ENCODE measurements around the gene STMND1. TPM values are rescaled to one million over a fixed set of nuclear protein-coding genes. Genes with fewer than 3 reads are reported as not detected.
"Not testable (repeated sequence)": the region's sequence is repeated elsewhere in the genome, so short reads cannot be mapped to it uniquely, and the experiment has no call there.

Gene STMND1
- total and polyA plus RNA-seq, 4 donors: 0.05 TPM; not detected in 3

DNA sequence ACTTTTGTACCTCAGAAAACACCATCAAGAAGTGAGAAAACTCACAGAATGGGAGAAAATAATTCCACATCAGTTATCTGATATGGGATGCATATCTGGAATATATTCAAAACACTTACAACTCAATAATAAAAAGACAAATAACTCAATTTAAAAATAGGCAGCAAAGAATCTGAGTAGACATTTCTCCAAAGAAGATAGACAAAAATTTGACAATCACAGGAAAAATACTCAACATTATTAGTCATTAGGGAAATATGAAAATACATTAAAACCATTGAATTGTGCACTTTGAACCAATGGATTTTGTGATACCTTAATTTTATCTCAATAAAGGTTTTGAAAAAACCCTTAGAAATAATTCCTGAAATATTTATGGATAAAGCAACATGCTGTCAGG is 36.9 kb upstream of the STMND1 start (continued):
- no peak for TF ChIP-seq EGR1 (IDR thresholded peaks at IDR 0.05; ENCODE audit: low read depth in 2 of 2)
- TF ChIP-seq TAF1 (conservative IDR thresholded peaks at IDR 0.05): no peak
- no peak for TF ChIP-seq YY1 (IDR thresholded peaks at IDR 0.05)
- TF ChIP-seq FOXA2 (IDR thresholded peaks at IDR 0.05): no peak

DNA sequence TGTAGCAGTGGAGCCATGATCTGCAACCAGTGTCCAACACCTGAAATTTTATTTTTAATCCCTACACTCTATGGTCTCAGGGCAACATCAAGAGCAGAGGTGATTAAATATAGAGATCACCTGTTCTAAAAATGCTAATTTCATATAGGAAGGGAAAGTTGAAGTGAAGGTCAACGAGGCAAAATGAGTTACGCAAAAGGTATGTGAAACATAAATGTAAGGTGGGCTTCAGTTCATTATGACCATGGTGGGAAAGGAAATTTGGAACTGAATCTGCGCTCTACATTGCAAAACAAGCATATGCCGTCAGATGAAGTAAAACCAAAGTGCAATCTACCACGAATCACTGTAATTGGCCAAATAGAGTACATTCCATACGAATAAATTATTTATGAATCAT is 35.2 kb upstream of the STMND1 start:
- TF ChIP-seq, protein P1, sequence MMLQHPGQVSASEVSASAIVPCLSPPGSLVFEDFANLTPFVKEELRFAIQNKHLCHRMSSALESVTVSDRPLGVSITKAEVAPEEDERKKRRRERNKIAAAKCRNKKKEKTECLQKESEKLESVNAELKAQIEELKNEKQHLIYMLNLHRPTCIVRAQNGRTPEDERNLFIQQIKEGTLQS (IDR thresholded peaks at IDR 0.05): no peak
- TF ChIP-seq GABPA (IDR thresholded peaks at IDR 0.05 in 1 of 2, conservative IDR thresholded peaks at IDR 0.05 in 1 of 2) (no peak), RAD21 (IDR thresholded peaks at IDR 0.05) (no peak)
- 83% methylated on average over 6 of the region's 6 CpGs for WGBS
- peaks cover 0 to 2% (median 0%) of the 10 kb centered on the region in 4 donors for H3K9me3 ChIP-seq (ENCODE audit: control insufficient read depth in 4 of 4, low read length in 3 of 4)

DNA sequence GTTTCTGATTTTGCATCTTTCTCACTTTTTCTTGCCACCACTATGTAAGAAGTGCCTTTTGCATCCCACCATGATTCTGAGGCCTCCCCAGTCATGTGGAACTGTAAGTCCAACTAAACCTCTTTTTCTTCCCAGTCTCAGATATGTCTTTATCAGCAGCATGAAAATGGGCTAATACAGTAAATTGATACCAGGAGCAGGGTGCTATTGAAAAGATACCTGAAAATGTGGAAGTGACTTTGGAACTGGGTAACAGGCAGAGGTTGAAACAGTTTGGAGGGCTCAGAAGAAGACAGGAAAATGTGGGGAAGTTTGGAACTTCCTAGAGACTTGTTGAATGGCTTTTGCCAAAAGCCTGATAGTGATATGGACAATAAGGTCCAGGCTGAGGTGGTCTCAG is 32.9 kb upstream of the STMND1 start:
- H3K9ac ChIP-seq (ENCODE audit: low read depth in 1 of 2, low read length in 2 of 2); H3K4me1 ChIP-seq (ENCODE audit: control insufficient read depth in 4 of 4, insufficient read depth in 4 of 4, low read length in 3 of 4); H3K27me3 ChIP-seq (ENCODE audit: control insufficient read depth in 4 of 4, insufficient read depth in 4 of 4, low read length in 3 of 4); H3K36me3 ChIP-seq (ENCODE audit: control insufficient read depth in 4 of 4, insufficient read depth in 3 of 4, low read depth in 1 of 4, low read length in 3 of 4); H3K4me3 ChIP-seq (ENCODE audit: low read depth in 1 of 3, low read length in 3 of 3); H3K9me3 ChIP-seq (ENCODE audit: control insufficient read depth in 4 of 4, low read length in 3 of 4); DNase-seq (ENCODE audit: low spot score); H3K27ac ChIP-seq (ENCODE audit: low read depth in 1 of 2, low read length in 2 of 2): not testable (repeated sequence)

More for the DNA sequence above, 35.2 kb upstream of the STMND1 start:
- no peak overlapping the region for H3K27ac ChIP-seq (ENCODE audit: low read depth in 1 of 2, low read length in 2 of 2)
- no peaks in the 10 kb centered on the region for H3K27me3 ChIP-seq (ENCODE audit: control insufficient read depth in 4 of 4, insufficient read depth in 4 of 4, low read length in 3 of 4)
- H3K36me3 ChIP-seq (ENCODE audit: control insufficient read depth in 4 of 4, insufficient read depth in 3 of 4, low read depth in 1 of 4, low read length in 3 of 4): no peaks in the 10 kb centered on the region
- no peak overlapping the region for H3K9ac ChIP-seq (ENCODE audit: low read depth in 1 of 2, low read length in 2 of 2)
- no peak for DNase-seq (ENCODE audit: low spot score)
- peaks cover 0 to 6% (median 0%) of the 10 kb centered on the region in 4 donors for H3K4me1 ChIP-seq (ENCODE audit: control insufficient read depth in 4 of 4, insufficient read depth in 4 of 4, low read length in 3 of 4)
- H3K4me3 ChIP-seq (ENCODE audit: low read depth in 1 of 3, low read length in 3 of 3): no peak overlapping the region

DNA sequence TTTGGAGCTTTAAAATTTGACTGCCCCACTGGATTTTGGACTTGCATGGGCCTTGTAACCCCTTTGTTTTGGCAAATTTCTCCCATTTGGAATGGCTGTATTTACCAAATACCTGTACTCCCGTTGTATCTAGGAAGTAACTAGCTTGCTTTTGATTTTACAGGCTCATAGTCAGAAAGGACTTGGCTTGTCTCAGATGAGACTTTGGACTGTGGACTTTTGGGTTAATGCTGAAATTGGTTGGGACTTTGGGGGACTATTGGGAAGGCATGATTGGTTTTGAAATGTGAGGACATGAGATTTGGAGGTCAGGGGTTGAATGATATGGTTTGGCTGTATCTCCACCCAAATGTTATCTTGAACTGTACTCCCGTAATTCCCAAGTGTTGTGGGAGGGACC is 31.4 kb upstream of the STMND1 start:
- 32% methylated on average over 2 of the region's 2 CpGs for WGBS
- H3K4me3 ChIP-seq (ENCODE audit: low read depth in 1 of 3, low read length in 3 of 3); DNase-seq (ENCODE audit: low spot score); H3K9ac ChIP-seq (ENCODE audit: low read depth in 1 of 2, low read length in 2 of 2); H3K9me3 ChIP-seq (ENCODE audit: control insufficient read depth in 4 of 4, low read length in 3 of 4); H3K27ac ChIP-seq (ENCODE audit: low read depth in 1 of 2, low read length in 2 of 2); H3K4me1 ChIP-seq (ENCODE audit: control insufficient read depth in 4 of 4, insufficient read depth in 4 of 4, low read length in 3 of 4); H3K36me3 ChIP-seq (ENCODE audit: control insufficient read depth in 4 of 4, insufficient read depth in 3 of 4, low read depth in 1 of 4, low read length in 3 of 4); H3K27me3 ChIP-seq (ENCODE audit: control insufficient read depth in 4 of 4, insufficient read depth in 4 of 4, low read length in 3 of 4): not testable (repeated sequence)
- TF ChIP-seq HNF4G (IDR thresholded peaks at IDR 0.05) (peak; percentile 59), RXRA (IDR thresholded peaks at IDR 0.05) (peak in 1 of 2 donors; percentile 8), HNF4A (conservative IDR thresholded peaks at IDR 0.05) (peak; percentile 66 to 87), SP1 (IDR thresholded peaks at IDR 0.05) (peak; percentile 27)

DNA sequence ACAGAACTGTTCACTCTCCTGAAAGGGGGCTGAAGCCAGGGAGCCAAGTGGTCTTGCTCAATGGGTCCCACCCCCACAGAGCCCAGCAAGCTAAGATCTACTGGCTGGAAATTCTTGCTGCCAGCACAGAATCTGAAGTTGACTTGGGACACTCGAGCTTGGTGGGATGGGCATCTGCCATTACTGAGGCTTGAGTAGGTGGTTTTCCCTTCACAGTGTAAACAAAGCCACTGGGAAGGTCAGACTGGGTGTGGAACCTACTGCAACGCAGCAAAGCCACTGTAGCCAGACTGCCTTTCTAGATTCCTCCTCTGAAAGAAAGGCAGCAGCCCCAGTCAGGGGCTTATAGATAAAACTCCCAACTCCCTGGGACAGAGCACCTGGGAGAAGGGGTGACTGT is 28.3 kb upstream of the STMND1 start:
- not testable (repeated sequence) for H3K27me3 ChIP-seq (ENCODE audit: control insufficient read depth in 4 of 4, insufficient read depth in 4 of 4, low read length in 3 of 4); H3K9ac ChIP-seq (ENCODE audit: low read depth in 1 of 2, low read length in 2 of 2); H3K27ac ChIP-seq (ENCODE audit: low read depth in 1 of 2, low read length in 2 of 2); H3K4me1 ChIP-seq (ENCODE audit: control insufficient read depth in 4 of 4, insufficient read depth in 4 of 4, low read length in 3 of 4); H3K9me3 ChIP-seq (ENCODE audit: control insufficient read depth in 4 of 4, low read length in 3 of 4); H3K36me3 ChIP-seq (ENCODE audit: control insufficient read depth in 4 of 4, insufficient read depth in 3 of 4, low read depth in 1 of 4, low read length in 3 of 4); DNase-seq (ENCODE audit: low spot score); H3K4me3 ChIP-seq (ENCODE audit: low read depth in 1 of 3, low read length in 3 of 3)
- WGBS: 64% methylated on average over 2 of the region's 2 CpGs
